HepG2 (cell line): ENCODE data around the gene UBE2N. TPM values are rescaled to one million over a fixed set of nuclear protein-coding genes. Genes with fewer than 3 reads are reported as not detected.
A peak's percentile ranks its signal among the peaks of the same experiment; 100 is the strongest.

ENCODE experiments used
- AGO2 ChIP-seq: fragments of 200-400 bp; formaldehyde crosslinking; optimal IDR thresholded peaks from 2 replicates; pipeline ENCODE3; 2017; ENCODE audit warnings: mild to moderate bottlenecking, low read depth, low read length, moderate library complexity
- ATF7 ChIP-seq, 2 experiments: fragments of 450-650 bp in 1 of 2; sonication (generic) in 1 of 2; formaldehyde crosslinking in 1 of 2; IDR thresholded peaks; 2 replicates each; pipeline versions ENCODE4 v1.4.0 to v1.6.1; 2016 to 2020; ENCODE audit warnings: antibody characterized with exemption in 1 of 2, mild to moderate bottlenecking in 1 of 2, missing genetic modification reagents in 1 of 2
- ATRX ChIP-seq: sonication (generic); formaldehyde crosslinking; IDR thresholded peaks from 2 replicates; pipeline ENCODE4 v1.4.0; 2020; ENCODE audit warnings: missing genetic modification reagents, borderline replicate concordance
- BCL6 ChIP-seq: IDR thresholded peaks from 2 replicates; pipeline ENCODE4 v1.6.1; 2016; ENCODE audit warnings: missing genetic modification reagents, missing compliant biosample characterization
- IRX3 ChIP-seq: sonication (generic); formaldehyde crosslinking; IDR thresholded peaks from 2 replicates; pipeline ENCODE4 v1.8.1; 2023; ENCODE audit warnings: mild to moderate bottlenecking, low read depth, missing genetic modification reagents, borderline replicate concordance
- MEIS1 ChIP-seq: sonication (generic); formaldehyde crosslinking; IDR thresholded peaks from 2 replicates; pipeline ENCODE4 v1.9.0; 2021; ENCODE audit warnings: mild to moderate bottlenecking, missing genetic modification reagents, moderate library complexity, borderline replicate concordance
- PAX8 ChIP-seq: sonication (generic); formaldehyde crosslinking; IDR thresholded peaks from 2 replicates; pipeline ENCODE4 v1.8.0; 2022; ENCODE audit warnings: mild to moderate bottlenecking, missing genetic modification reagents, borderline replicate concordance
- POLR2A ChIP-seq, 2 experiments: IDR thresholded peaks; 2 replicates each; pipeline ENCODE4 v1.6.1; 2011; ENCODE audit warnings: low read depth in 2 of 2, low read length in 2 of 2, mild to moderate bottlenecking in 1 of 2, moderate library complexity in 1 of 2; ENCODE audit not compliant: insufficient read depth in 1 of 2
- RFX1 ChIP-seq: fragments of 450-650 bp; IDR thresholded peaks from 2 replicates; pipeline ENCODE4 v1.6.1; 2017
- RORA ChIP-seq: sonication (generic); formaldehyde crosslinking; IDR thresholded peaks from 2 replicates; pipeline ENCODE4 v1.5.0; 2020; ENCODE audit warnings: mild to moderate bottlenecking, missing genetic modification reagents, moderate library complexity
- SCMH1 ChIP-seq: sonication (generic); formaldehyde crosslinking; IDR thresholded peaks from 2 replicates; pipeline ENCODE4 v1.9.0; 2021; ENCODE audit warnings: missing genetic modification reagents, mild to moderate bottlenecking, borderline replicate concordance
- SP1 ChIP-seq, 2 experiments: fragments of 450-650 bp in 1 of 2; sonication (generic) in 1 of 2; formaldehyde crosslinking in 1 of 2; IDR thresholded peaks; 2 replicates each; pipeline versions ENCODE4 v1.4.0 to v1.6.1; 2016 to 2020; ENCODE audit warnings: missing genetic modification reagents in 1 of 2
- TAF15 ChIP-seq: fragments of 200-400 bp; formaldehyde crosslinking; IDR thresholded peaks from one replicate; pipeline ENCODE4 v1.6.1; 2018; ENCODE audit warnings: mild to moderate bottlenecking, low read depth, low read length; ENCODE audit not compliant: poor library complexity, severe bottlenecking
- TCF12 ChIP-seq, 2 experiments: fragments of 450-650 bp in 1 of 2; sonication (generic) in 1 of 2; formaldehyde crosslinking in 1 of 2; IDR thresholded peaks; 2 replicates each; pipeline versions ENCODE4 v1.6.1 to v1.8.0; 2017 to 2022; ENCODE audit warnings: antibody characterized with exemption in 1 of 2, mild to moderate bottlenecking in 1 of 2, missing genetic modification reagents in 1 of 2, moderate library complexity in 1 of 2
- ZFYVE20 ChIP-seq: sonication (generic); formaldehyde crosslinking; IDR thresholded peaks from 2 replicates; pipeline ENCODE4 v1.8.0; 2023; ENCODE audit warnings: low read depth, mild to moderate bottlenecking, moderate library complexity, missing genetic modification reagents, borderline replicate concordance
- ZNF232 ChIP-seq: sonication (generic); formaldehyde crosslinking; IDR thresholded peaks from 2 replicates; pipeline ENCODE4 v1.4.0; 2020; ENCODE audit warnings: missing genetic modification reagents, borderline replicate concordance
- ZNF616 ChIP-seq: sonication (generic); formaldehyde crosslinking; IDR thresholded peaks from 2 replicates; pipeline ENCODE4 v1.5.0; 2020; ENCODE audit warnings: low read depth, mild to moderate bottlenecking, missing genetic modification reagents
- ZNF83 ChIP-seq: sonication (generic); formaldehyde crosslinking; IDR thresholded peaks from 2 replicates; pipeline ENCODE4 v1.4.0; 2020; ENCODE audit warnings: missing genetic modification reagents, mild to moderate bottlenecking, borderline replicate concordance
- polyA plus RNA-seq, 8 experiments: library from polyadenylated mRNA; depleted of rRNA in 3 of 8; stranded (reverse) in 7 of 8; unstranded in 1 of 8; fragments of >200 nt; fragmentation: Illumina TruSeq in 4 of 8; extraction: Trizol in 4 of 8; gene quantifications; 2 replicates each; pipeline versions ENCODE4 v1.2.1 to v1.2.3, GENCODE V29; 2011 to 2016; ENCODE audit warnings: low read depth in 4 of 8, missing spikeins in 1 of 8, mixed read lengths in 1 of 8; ENCODE audit not compliant: insufficient read depth in 1 of 8
- total RNA-seq, 5 experiments: library from RNA; depleted of rRNA; stranded (reverse); fragments of >200 nt; fragmentation: Illumina TruSeq; extraction: Trizol; gene quantifications; 2 replicates each; pipeline ENCODE4 v1.2.3, GENCODE V29; 2016; ENCODE audit warnings: low read depth in 1 of 5
- TF ChIP-seq, protein P1 (sequence below): sonication (generic); formaldehyde crosslinking; conservative IDR thresholded peaks from 2 replicates; pipeline ENCODE4 v1.4.0; 2020; ENCODE audit warnings: missing genetic modification reagents
- TF ChIP-seq, protein P2 (sequence below): conservative IDR thresholded peaks from 2 replicates; pipeline ENCODE4 v1.6.1; 2018; ENCODE audit warnings: missing genetic modification reagents
- TF ChIP-seq, protein P3 (sequence below): sonication (generic); formaldehyde crosslinking; IDR thresholded peaks from 2 replicates; pipeline ENCODE4 v1.4.0; 2020; ENCODE audit warnings: missing genetic modification reagents, borderline replicate concordance
- TF ChIP-seq, protein P4 (sequence below): sonication (generic); formaldehyde crosslinking; IDR thresholded peaks from 2 replicates; pipeline ENCODE4 v1.5.1; 2020; ENCODE audit warnings: mild to moderate bottlenecking, missing genetic modification reagents, moderate library complexity

The UBE2N gene
- total and polyA plus RNA-seq, 2 of the 13 experiments (the other 11 are each of a cell fraction or from before 2014, with no cell fraction given): 188 to 197 TPM

DNA sequence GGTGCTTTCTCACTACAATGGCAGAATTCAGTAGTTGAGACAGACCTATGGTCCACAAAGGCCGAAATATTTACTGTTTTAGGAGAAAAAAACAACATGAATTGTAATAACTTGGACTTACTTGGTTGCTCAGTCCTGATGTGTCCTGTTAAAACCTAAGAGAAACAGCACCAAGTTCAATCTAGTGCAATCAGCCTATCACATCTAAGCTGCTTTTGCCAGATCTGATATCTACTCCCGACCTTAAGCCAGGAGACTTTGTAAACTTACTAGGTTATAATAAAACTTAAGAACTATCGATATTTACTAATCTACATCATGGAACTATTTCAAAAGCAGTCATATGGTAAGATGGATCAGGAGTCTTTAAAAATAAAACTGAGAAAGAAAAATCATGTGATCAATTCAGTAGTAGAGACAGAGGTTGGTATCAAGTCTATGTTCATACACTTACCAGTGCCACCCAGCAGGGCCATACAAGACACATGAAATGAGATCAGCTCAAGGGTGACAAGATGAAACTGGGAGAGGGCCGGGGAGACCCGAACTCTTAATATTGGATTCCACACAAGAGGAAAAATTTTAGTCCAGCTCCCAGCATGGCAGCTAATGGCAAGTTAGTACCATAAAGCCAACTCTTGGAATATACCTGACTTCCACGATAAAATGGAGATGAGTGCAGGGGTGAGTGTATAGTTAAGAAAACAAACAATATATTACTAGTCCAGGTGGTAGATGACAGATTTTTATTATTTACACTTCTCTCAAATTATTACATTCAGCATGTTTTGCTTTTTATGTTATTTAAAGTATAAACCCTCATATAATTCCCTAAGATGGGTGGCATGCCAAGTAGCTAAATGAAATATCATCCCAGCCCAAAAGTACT lies 36.5 kb downstream of the UBE2N start (continued):
- TF ChIP-seq, protein P1, sequence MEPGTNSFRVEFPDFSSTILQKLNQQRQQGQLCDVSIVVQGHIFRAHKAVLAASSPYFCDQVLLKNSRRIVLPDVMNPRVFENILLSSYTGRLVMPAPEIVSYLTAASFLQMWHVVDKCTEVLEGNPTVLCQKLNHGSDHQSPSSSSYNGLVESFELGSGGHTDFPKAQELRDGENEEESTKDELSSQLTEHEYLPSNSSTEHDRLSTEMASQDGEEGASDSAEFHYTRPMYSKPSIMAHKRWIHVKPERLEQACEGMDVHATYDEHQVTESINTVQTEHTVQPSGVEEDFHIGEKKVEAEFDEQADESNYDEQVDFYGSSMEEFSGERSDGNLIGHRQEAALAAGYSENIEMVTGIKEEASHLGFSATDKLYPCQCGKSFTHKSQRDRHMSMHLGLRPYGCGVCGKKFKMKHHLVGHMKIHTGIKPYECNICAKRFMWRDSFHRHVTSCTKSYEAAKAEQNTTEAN (CRISPR knock-in tag): no peak
- no peak for TF ChIP-seq ZFYVE20 (CRISPR knock-in tag)
- TF ChIP-seq ZNF83 (CRISPR knock-in tag): no peak
- no peak for TF ChIP-seq PAX8
- no peak for TF ChIP-seq ZNF616
- TF ChIP-seq RFX1: no peak
- no peak for TF ChIP-seq ATF7 (IDR thresholded peaks at IDR 0.05)
- no peak for TF ChIP-seq ATF7 (CRISPR knock-in tag; IDR thresholded peaks at IDR 0.05)
- TF ChIP-seq BCL6 (CRISPR knock-in tag): no peak
- TF ChIP-seq, protein P2, sequence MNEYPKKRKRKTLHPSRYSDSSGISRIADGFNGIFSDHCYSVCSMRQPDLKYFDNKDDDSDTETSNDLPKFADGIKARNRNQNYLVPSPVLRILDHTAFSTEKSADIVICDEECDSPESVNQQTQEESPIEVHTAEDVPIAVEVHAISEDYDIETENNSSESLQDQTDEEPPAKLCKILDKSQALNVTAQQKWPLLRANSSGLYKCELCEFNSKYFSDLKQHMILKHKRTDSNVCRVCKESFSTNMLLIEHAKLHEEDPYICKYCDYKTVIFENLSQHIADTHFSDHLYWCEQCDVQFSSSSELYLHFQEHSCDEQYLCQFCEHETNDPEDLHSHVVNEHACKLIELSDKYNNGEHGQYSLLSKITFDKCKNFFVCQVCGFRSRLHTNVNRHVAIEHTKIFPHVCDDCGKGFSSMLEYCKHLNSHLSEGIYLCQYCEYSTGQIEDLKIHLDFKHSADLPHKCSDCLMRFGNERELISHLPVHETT (CRISPR knock-in tag): no peak
- TF ChIP-seq IRX3 (CRISPR knock-in tag): no peak
- no peak for TF ChIP-seq MEIS1 (CRISPR knock-in tag)
- TF ChIP-seq, protein P3, sequence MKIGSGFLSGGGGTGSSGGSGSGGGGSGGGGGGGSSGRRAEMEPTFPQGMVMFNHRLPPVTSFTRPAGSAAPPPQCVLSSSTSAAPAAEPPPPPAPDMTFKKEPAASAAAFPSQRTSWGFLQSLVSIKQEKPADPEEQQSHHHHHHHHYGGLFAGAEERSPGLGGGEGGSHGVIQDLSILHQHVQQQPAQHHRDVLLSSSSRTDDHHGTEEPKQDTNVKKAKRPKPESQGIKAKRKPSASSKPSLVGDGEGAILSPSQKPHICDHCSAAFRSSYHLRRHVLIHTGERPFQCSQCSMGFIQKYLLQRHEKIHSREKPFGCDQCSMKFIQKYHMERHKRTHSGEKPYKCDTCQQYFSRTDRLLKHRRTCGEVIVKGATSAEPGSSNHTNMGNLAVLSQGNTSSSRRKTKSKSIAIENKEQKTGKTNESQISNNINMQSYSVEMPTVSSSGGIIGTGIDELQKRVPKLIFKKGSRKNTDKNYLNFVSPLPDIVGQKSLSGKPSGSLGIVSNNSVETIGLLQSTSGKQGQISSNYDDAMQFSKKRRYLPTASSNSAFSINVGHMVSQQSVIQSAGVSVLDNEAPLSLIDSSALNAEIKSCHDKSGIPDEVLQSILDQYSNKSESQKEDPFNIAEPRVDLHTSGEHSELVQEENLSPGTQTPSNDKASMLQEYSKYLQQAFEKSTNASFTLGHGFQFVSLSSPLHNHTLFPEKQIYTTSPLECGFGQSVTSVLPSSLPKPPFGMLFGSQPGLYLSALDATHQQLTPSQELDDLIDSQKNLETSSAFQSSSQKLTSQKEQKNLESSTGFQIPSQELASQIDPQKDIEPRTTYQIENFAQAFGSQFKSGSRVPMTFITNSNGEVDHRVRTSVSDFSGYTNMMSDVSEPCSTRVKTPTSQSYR (CRISPR knock-in tag): no peak
- no peak for TF ChIP-seq RORA (CRISPR knock-in tag)
- no peak for TF ChIP-seq ZNF232 (CRISPR knock-in tag)
- TF ChIP-seq SP1 (IDR thresholded peaks at IDR 0.05): no peak
- no peak for TF ChIP-seq SP1 (CRISPR knock-in tag; IDR thresholded peaks at IDR 0.05)
- TF ChIP-seq TCF12 (IDR thresholded peaks at IDR 0.05): no peak
- TF ChIP-seq TCF12 (CRISPR knock-in tag; IDR thresholded peaks at IDR 0.05): no peak
- TF ChIP-seq AGO2: peak; percentile 73
- TF ChIP-seq SCMH1 (CRISPR knock-in tag): no peak
- TF ChIP-seq ATRX (CRISPR knock-in tag): no peak
- peak in 1 of 2 experiments; percentile 18; a peak in 1 of 4 replicates for TF ChIP-seq POLR2A (IDR thresholded peaks at IDR 0.05; ENCODE audit: insufficient read depth in 1 of 2, low read depth in 2 of 2, low read length in 2 of 2)
- TF ChIP-seq, protein P4, sequence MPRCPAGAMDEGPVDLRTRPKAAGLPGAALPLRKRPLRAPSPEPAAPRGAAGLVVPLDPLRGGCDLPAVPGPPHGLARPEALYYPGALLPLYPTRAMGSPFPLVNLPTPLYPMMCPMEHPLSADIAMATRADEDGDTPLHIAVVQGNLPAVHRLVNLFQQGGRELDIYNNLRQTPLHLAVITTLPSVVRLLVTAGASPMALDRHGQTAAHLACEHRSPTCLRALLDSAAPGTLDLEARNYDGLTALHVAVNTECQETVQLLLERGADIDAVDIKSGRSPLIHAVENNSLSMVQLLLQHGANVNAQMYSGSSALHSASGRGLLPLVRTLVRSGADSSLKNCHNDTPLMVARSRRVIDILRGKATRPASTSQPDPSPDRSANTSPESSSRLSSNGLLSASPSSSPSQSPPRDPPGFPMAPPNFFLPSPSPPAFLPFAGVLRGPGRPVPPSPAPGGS: no peak
- TF ChIP-seq TAF15: no peak
